Testis (tissue), 2 donors: ENCODE measurements around the gene STON2.

ENCODE experiments used
- CTCF ChIP-seq, 3 experiments: fragments of 450-650 bp in 2 of 3; fragments of 200-600 bp in 1 of 3; sonication (generic) in 1 of 3; IDR thresholded peaks; one replicate each; pipeline ENCODE4 v1.5.1; 2016 to 2019; ENCODE audit warnings: antibody characterized with exemption in 3 of 3, mild to moderate bottlenecking in 2 of 3, moderate library complexity in 1 of 3
- POLR2A ChIP-seq: fragments of 450-650 bp; IDR thresholded peaks from one replicate; pipeline ENCODE4 v1.6.1; 2017; ENCODE audit warnings: antibody characterized with exemption, mild to moderate bottlenecking, moderate library complexity

- no peak for TF ChIP-seq CTCF (IDR thresholded peaks at IDR 0.05)
- no peak for TF ChIP-seq POLR2A
Observed at GRCh38 chr14:81222691-81223090, 177.4 kb downstream of the STON2 start.
